Raji (cell line): Measurements from ENCODE around the gene SYNE2.

Experiments used
- POLR2A ChIP-seq: IDR thresholded peaks from 2 replicates; pipeline ENCODE4 v1.6.1; 2011; ENCODE audit warnings: low read depth, low read length, control low read depth; ENCODE audit not compliant: insufficient read depth

The SYNE2 gene

GRCh38 chr14:64109819-64110554 lies 257.2 kb downstream of the SYNE2 start:
- TF ChIP-seq POLR2A = no peak

GRCh38 chr14:64110802-64111201 lies 258.0 kb downstream of the SYNE2 start:
- no peak for TF ChIP-seq POLR2A

- no peak for TF ChIP-seq POLR2A
Measured at GRCh38 chr14:64112867-64113678, 260.3 kb downstream of the SYNE2 start.

- no peak for TF ChIP-seq POLR2A
Measured at GRCh38 chr14:64114166-64114565, 261.4 kb downstream of the SYNE2 start.

GRCh38 chr14:64114796-64115195 lies 262.0 kb downstream of the SYNE2 start:
- no peak for TF ChIP-seq POLR2A

- no peak for TF ChIP-seq POLR2A
Measured at GRCh38 chr14:64115401-64115800, 262.6 kb downstream of the SYNE2 start.

- TF ChIP-seq POLR2A = no peak
Measured at GRCh38 chr14:64117671-64118402, 265.0 kb downstream of the SYNE2 start.

GRCh38 chr14:64118892-64119291 lies 266.1 kb downstream of the SYNE2 start:
- no peak for TF ChIP-seq POLR2A

GRCh38 chr14:64119500-64119899 lies 266.7 kb downstream of the SYNE2 start:
- TF ChIP-seq POLR2A = no peak

- TF ChIP-seq POLR2A = no peak
Measured at GRCh38 chr14:64119980-64120379, 267.2 kb downstream of the SYNE2 start.

- TF ChIP-seq POLR2A = no peak
Measured at GRCh38 chr14:64123241-64123822, 270.5 kb downstream of the SYNE2 start.

GRCh38 chr14:64125270-64125669 lies 272.5 kb downstream of the SYNE2 start:
- no peak for TF ChIP-seq POLR2A

GRCh38 chr14:64126548-64126947 lies 273.7 kb downstream of the SYNE2 start:
- no peak for TF ChIP-seq POLR2A

GRCh38 chr14:64137657-64138290 lies 285.0 kb downstream of the SYNE2 start:
- TF ChIP-seq POLR2A = no peak

GRCh38 chr14:64147126-64147790 lies 294.5 kb downstream of the SYNE2 start:
- TF ChIP-seq POLR2A = no peak

GRCh38 chr14:64149921-64150320 lies 297.1 kb downstream of the SYNE2 start:
- no peak for TF ChIP-seq POLR2A
